Activated CD4-positive, alpha-beta memory T cell treated with anti-CD3 and anti-CD28 coated beads for 36 hours (primary cell): ENCODE results near the gene TNS3. TPM values are rescaled to one million over a fixed set of nuclear protein-coding genes. Genes with fewer than 3 reads are reported as not detected.

ENCODE experiments used
- CTCF ChIA-PET: fragments of 350-600 bp; sonication (Branson Sonifier 250); formaldehyde crosslinking; loops from one replicate; lab custom pipeline; 2021; ENCODE audit warnings: antibody characterized with exemption, inconsistent platforms; lab: Charles Lee
- POLR2A ChIA-PET: fragments of 350-600 bp; sonication (Branson Sonifier 250); formaldehyde crosslinking; loops from one replicate; lab custom pipeline; 2021; ENCODE audit warnings: antibody characterized with exemption; lab: Charles Lee
- DNase-seq: peaks from one replicate; pipeline ENCODE4 v3.0.0-alpha.2; 2020
- H3K27ac Mint-ChIP-seq: one replicate; pipeline ENCODE4 v1.8.0; 2021; ENCODE audit warnings: mixed read lengths
- H3K27me3 Mint-ChIP-seq: one replicate; pipeline ENCODE4 v1.8.0; 2021; ENCODE audit warnings: mixed read lengths
- H3K36me3 Mint-ChIP-seq: one replicate; pipeline ENCODE4 v1.8.0; 2021; ENCODE audit warnings: mixed read lengths
- H3K4me1 Mint-ChIP-seq: one replicate; pipeline ENCODE4 v1.8.0; 2021; ENCODE audit warnings: low read depth, mixed read lengths
- H3K4me3 Mint-ChIP-seq: one replicate; pipeline ENCODE4 v1.8.0; 2021; ENCODE audit warnings: mild to moderate bottlenecking, mixed read lengths
- H3K9me3 Mint-ChIP-seq: one replicate; pipeline ENCODE4 v1.8.0; 2021; ENCODE audit warnings: mixed read lengths
- intact Hi-C: fragments of 100-400 bp; cut with micrococcal nuclease; formaldehyde crosslinking; loops from one replicate; pipeline ENCODE4 v1.15.1; 2023
- total RNA-seq, 2 experiments: library from RNA; stranded (reverse); gene quantifications; one replicate each; pipeline ENCODE4 v1.2.3, GENCODE V29; 2021

Gene TNS3
- total RNA-seq, 2 experiments from 2014 or later: 0.15 to 0.31 TPM

GRCh38 chr7:47504551-47505311 is 77.2 kb downstream of the TNS3 start:
- CTCF ChIA-PET: no interaction called here
- intact Hi-C loops: no loop called here
- DNase-seq: no peak
- no peak overlapping the region for H3K27ac Mint-ChIP-seq
- no peak overlapping the region for H3K4me3 Mint-ChIP-seq
- H3K9me3 Mint-ChIP-seq: no peaks in the 10 kb centered on the region
- H3K36me3 Mint-ChIP-seq: no peaks in the 10 kb centered on the region
- no peaks in the 10 kb centered on the region for H3K27me3 Mint-ChIP-seq
- no peaks in the 10 kb centered on the region for H3K4me1 Mint-ChIP-seq
- POLR2A ChIA-PET: no interaction called here

- no peaks in the 10 kb centered on the region for H3K36me3 Mint-ChIP-seq
- CTCF ChIA-PET: no interaction called here
These were observed 78.6 kb downstream of the TNS3 start for GRCh38 chr7:47503281-47503680.

GRCh38 chr7:47502240-47502877 is 79.6 kb downstream of the TNS3 start:
- Mint-ChIP-seq H3K4me3 (no peak overlapping the region), H3K27me3 (no peaks in the 10 kb centered on the region), H3K4me1 (no peaks in the 10 kb centered on the region), H3K36me3 (no peaks in the 10 kb centered on the region), H3K9me3 (no peaks in the 10 kb centered on the region), H3K27ac (no peak overlapping the region)
- intact Hi-C loops: no loop called here
- CTCF ChIA-PET: no interaction called here
- POLR2A ChIA-PET: no interaction called here
- no peak for DNase-seq

More at GRCh38 chr7:47503281-47503680, 78.6 kb downstream of the TNS3 start:
- POLR2A ChIA-PET: no interaction called here
- Mint-ChIP-seq H3K4me1 (no peaks in the 10 kb centered on the region), H3K4me3 (no peak overlapping the region), H3K9me3 (no peaks in the 10 kb centered on the region), H3K27me3 (no peaks in the 10 kb centered on the region), H3K27ac (no peak overlapping the region)
- DNase-seq: no peak
- intact Hi-C loops: no loop called here

DNA sequence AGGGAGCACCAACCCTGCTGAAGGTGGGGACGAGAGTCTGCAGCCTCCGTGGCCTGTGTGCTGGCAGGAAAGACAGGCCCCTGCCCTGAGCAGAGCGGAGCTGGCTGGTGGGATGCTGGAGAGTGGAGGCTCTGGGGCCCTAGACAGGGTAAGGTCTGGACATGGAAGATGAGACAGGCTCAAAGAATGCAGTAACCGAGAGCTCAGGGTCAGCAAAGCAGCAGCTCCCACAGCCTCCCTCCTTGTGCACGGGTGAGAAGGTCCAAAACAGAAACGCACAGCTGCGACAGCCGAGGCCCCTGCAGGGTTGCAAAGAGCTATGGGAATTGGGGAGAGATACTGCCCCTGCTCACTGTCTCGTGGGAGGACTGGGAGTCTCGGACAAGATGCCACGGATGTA is 80.5 kb downstream of the TNS3 start:
- Mint-ChIP-seq H3K9me3 (no peaks in the 10 kb centered on the region), H3K27me3 (no peaks in the 10 kb centered on the region), H3K4me1 (no peaks in the 10 kb centered on the region), H3K27ac (no peak overlapping the region), H3K4me3 (no peak overlapping the region), H3K36me3 (no peaks in the 10 kb centered on the region)
- ChIA-PET POLR2A (no interaction called here), CTCF (no interaction called here)
- intact Hi-C loops: no loop called here
- no peak for DNase-seq

DNA sequence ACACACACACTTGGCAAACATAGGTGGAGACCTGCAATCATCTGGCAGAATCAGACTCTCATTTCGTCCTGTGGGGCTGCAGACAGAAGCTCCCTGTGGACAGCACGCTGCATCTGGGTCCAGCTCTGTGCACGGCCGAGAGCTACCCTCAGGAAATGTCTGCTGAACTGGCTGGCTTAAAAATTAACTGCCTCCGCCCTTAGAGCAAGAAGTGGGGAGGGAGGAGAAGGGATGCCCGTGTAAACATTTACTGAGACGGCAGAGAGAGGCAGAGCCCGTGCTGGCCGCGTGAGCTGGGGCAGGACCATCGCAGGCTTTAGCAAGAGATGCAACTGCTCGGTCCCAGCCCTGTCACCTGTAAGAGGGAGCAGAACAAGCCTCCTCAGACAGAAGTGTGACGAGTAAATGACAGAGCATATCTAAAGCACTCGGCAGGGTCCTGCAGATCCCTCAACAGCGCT is 81.8 kb downstream of the TNS3 start:
- DNase-seq: no peak
- no peak overlapping the region for H3K27ac Mint-ChIP-seq
- ChIA-PET POLR2A (no interaction called here), CTCF (no interaction called here)
- no peaks in the 10 kb centered on the region for H3K27me3 Mint-ChIP-seq
- intact Hi-C loops: no loop called here
- no peaks in the 10 kb centered on the region for H3K36me3 Mint-ChIP-seq
- no peak overlapping the region for H3K4me3 Mint-ChIP-seq
- H3K9me3 Mint-ChIP-seq: no peaks in the 10 kb centered on the region
- H3K4me1 Mint-ChIP-seq: no peaks in the 10 kb centered on the region

- H3K36me3 Mint-ChIP-seq: no peaks in the 10 kb centered on the region
- ChIA-PET POLR2A (no interaction called here), CTCF (no interaction called here)
- H3K9me3 Mint-ChIP-seq: no peaks in the 10 kb centered on the region
- no peak overlapping the region for H3K27ac Mint-ChIP-seq
- H3K27me3 Mint-ChIP-seq: no peaks in the 10 kb centered on the region
- no peaks in the 10 kb centered on the region for H3K4me1 Mint-ChIP-seq
- intact Hi-C loops: no loop called here
- no peak for DNase-seq
- H3K4me3 Mint-ChIP-seq: no peak overlapping the region
These were observed 83.5 kb downstream of the TNS3 start for GRCh38 chr7:47498229-47499056.

- no peaks in the 10 kb centered on the region for H3K9me3 Mint-ChIP-seq
- intact Hi-C loops: no loop called here
- DNase-seq: no peak
These were observed 84.4 kb downstream of the TNS3 start for GRCh38 chr7:47497367-47498096.

DNA sequence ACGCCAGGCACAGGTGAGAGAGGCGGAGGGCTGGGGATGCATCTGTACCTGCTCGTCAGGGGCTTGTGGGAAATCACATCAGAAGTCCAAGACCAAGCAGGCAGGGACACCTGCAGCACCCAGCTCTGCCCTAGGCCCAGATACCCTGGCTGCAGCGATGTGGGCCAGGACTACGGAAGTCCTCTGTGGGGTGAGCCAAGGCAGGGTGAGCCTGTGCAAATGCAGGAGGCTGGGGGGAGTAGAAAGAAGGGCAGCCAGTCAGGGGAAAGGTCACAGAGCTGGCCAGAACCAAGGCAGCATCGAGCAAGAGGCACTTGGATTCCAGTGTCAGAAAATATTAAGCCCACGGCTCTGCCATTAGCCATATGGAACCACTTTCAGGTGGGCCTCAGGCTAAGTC is 85.2 kb downstream of the TNS3 start:
- no peaks in the 10 kb centered on the region for H3K36me3 Mint-ChIP-seq
- H3K27ac Mint-ChIP-seq: no peak overlapping the region
- H3K9me3 Mint-ChIP-seq: no peaks in the 10 kb centered on the region
- ChIA-PET POLR2A (no interaction called here), CTCF (no interaction called here)
- H3K4me3 Mint-ChIP-seq: no peak overlapping the region
- H3K27me3 Mint-ChIP-seq: no peaks in the 10 kb centered on the region
- intact Hi-C loops: no loop called here
- no peaks in the 10 kb centered on the region for H3K4me1 Mint-ChIP-seq
- DNase-seq: no peak

More at GRCh38 chr7:47497367-47498096, 84.4 kb downstream of the TNS3 start:
- Mint-ChIP-seq H3K4me1 (no peaks in the 10 kb centered on the region), H3K36me3 (no peaks in the 10 kb centered on the region), H3K4me3 (no peak overlapping the region), H3K27ac (no peak overlapping the region), H3K27me3 (no peaks in the 10 kb centered on the region)
- CTCF ChIA-PET: no interaction called here
- POLR2A ChIA-PET: no interaction called here

GRCh38 chr7:47496056-47496665 is 85.8 kb downstream of the TNS3 start:
- no peaks in the 10 kb centered on the region for H3K4me1 Mint-ChIP-seq

DNA sequence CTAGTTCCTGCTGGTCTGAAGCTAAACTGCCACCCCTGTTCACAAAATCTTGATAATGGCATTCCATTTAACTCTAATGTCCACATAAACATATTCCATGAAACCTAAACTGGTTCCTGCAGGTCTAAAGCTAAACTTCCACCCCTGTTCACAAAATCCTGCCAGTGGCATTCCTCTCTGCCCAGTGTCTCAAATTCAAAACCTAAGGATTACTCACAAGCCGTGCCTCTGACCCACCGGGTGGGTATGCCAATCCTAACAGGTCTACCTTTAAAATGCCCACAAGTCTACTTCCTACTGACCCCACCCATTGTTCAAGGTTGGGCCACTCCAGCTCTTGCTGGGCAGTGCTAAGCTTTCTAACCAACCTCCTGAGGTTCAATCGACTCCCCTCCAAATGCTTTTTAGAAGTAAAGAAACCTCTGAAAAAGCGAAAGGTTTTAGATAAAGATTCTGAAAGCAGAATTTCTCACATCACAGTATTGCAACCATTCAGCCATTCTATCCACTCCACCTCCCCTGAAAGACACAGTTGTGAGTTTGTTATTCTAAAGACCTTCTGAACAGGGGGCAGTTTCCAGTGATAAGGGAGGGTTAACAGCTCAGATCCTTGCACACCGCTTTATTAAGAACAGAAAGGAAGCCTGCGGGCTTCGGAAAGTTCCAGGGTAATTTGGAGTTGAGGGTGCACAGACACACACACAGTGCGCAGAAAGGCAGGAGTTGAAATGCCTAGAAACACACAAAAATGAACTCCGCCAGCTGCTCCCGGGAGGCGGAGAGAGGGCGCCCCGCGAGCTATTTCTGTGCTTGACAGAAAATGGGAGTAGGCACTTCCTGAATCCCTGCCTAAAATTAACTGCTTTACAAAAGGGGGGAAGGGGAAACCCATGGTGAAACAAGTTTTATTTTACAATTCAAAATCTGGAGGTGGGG is 87.7 kb downstream of the TNS3 start:
- CTCF ChIA-PET: no interaction called here
- no peak for DNase-seq
- no peak overlapping the region for H3K4me3 Mint-ChIP-seq
- intact Hi-C loops: no loop called here
- H3K27ac Mint-ChIP-seq: no peak overlapping the region
- no peaks in the 10 kb centered on the region for H3K36me3 Mint-ChIP-seq
- no peaks in the 10 kb centered on the region for H3K27me3 Mint-ChIP-seq
- no peaks in the 10 kb centered on the region for H3K9me3 Mint-ChIP-seq
- no peaks in the 10 kb centered on the region for H3K4me1 Mint-ChIP-seq
- POLR2A ChIA-PET: no interaction called here

More at GRCh38 chr7:47496056-47496665, 85.8 kb downstream of the TNS3 start:
- Mint-ChIP-seq H3K36me3 (no peaks in the 10 kb centered on the region), H3K4me3 (no peak overlapping the region), H3K27me3 (no peaks in the 10 kb centered on the region), H3K27ac (no peak overlapping the region), H3K9me3 (no peaks in the 10 kb centered on the region)
- ChIA-PET POLR2A (no interaction called here), CTCF (no interaction called here)
- DNase-seq: no peak
- intact Hi-C loops: no loop called here
